SH-SY5Y (cell line): ENCODE results near the gene DQX1.

ENCODE experiments used
- GATA2 ChIP-seq: IDR thresholded peaks from 2 replicates; pipeline ENCODE4 v1.6.1; 2011; ENCODE audit warnings: mild to moderate bottlenecking, low read depth, low read length
- GATA3 ChIP-seq: IDR thresholded peaks from 2 replicates; pipeline ENCODE4 v1.6.1; 2011; ENCODE audit warnings: low read depth, mild to moderate bottlenecking, low read length, moderate library complexity

DNA sequence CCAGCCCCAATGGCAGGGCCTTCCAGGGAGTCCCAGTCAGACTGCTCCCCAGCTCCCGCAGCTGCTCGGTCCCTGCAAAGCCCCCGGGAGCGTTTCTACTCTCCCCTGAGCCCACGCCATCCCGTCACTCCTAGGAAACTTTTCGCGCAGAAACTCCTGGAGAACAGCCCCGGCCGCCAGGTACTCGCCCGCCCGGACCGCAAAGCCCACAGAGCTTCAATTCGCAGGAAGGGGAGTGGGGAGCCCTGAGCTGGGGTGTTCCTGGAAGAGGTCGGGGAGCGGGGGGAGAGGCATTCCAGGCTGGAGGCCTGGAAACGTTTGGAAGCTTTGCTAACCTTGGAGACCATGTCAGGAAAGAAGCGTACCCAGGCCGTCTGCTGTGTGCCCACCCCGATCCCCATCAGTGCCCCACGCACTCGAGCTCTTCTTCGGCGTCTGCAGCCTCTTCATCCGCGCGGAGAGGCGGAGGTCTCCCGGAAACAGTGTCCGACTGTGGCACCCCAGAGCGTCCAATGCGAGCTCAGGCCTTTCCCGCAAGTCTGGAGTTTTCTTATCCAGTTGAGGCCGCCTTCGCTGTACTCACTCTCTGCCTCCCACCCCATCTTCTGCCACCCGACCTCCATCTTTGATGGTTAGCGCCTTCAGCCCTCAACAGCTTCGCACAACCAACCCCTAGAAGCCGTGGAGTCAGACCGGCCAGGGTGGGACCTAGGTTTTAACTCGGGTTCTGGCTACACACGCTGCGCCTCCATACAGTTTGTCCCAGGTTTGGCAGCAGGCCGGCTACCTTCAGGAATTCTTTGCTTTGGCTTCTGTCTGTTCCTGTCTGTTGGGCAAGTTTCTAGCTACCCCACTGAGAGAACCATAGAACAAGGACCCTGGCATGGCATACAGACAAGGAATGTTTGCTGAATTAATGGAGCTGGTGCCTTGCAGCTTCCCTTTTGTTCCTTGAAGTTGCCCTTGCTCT, 22.2 kb downstream of the DQX1 start:
- TF ChIP-seq GATA2 (no peak), GATA3 (no peak)
